ENCODE data around the gene CACTIN. TPM values are rescaled to one million over a fixed set of nuclear protein-coding genes. Genes with fewer than 3 reads are reported as not detected.

Gene CACTIN
- total and polyA plus RNA-seq, 2 of the 8 experiments (the other 6 are each of a cell fraction or from before 2014, with no cell fraction given), result 25.8 to 29.9 TPM

DNA sequence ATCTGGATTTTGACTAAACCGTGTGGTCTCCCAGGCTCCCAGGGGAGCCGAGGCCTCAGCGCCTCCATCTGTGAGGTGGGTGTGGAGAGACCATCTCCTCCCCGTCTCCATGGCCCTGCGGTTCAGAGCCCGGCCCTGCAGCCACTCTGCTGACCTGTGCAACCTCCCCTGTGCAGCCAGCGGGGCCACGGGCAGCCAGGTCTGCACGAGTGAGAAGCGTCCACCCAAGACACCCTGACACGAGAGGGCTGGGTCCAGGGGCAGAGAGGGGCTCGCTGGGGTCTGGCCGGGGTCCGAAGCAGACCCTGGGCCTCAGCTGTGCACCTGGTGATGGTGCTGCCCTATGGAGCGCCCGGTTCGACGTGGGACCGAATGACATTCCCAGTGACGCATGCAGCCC lies 10.4 kb upstream of the CACTIN start:
- Histone ChIP-seq H2BK20ac (ENCODE audit: low read length) (no peak overlapping the region), H3K79me2 (ENCODE audit: control insufficient read depth in 1 of 2, insufficient read depth in 2 of 2, low read length in 2 of 2) (no peaks in the 10 kb centered on the region), H4K20me1 (replicated peaks in 1 of 2; ENCODE audit: control insufficient read depth in 1 of 2, insufficient read depth in 2 of 2, low read length in 2 of 2) (no peaks in the 10 kb centered on the region), H3K79me1 (ENCODE audit: low read depth, low read length) (no peaks in the 10 kb centered on the region), H3K4me1 (replicated peaks in 1 of 4; ENCODE audit: control insufficient read depth in 3 of 4, insufficient read depth in 4 of 4, low read length in 3 of 4) (no peaks in the 10 kb centered on the region), H3K14ac (ENCODE audit: insufficient read length) (no peak overlapping the region), H3K4me2 (ENCODE audit: insufficient read depth in 1 of 2, low read depth in 2 of 2, low read length in 2 of 2) (no peak overlapping the region), H4K91ac (replicated peaks; ENCODE audit: insufficient read length, low read length) (no peak overlapping the region), H3K9ac (replicated peaks in 1 of 4; ENCODE audit: extremely low read depth in 1 of 4, low read depth in 3 of 4, low read length in 3 of 4) (no peak overlapping the region), H3K4ac (replicated peaks; ENCODE audit: insufficient read length, low read depth, low read length) (no peak overlapping the region), H3K23ac (ENCODE audit: insufficient read length) (no peak overlapping the region), H3K4me3 (ENCODE audit: extremely low read depth in 1 of 4, insufficient read depth in 2 of 4, low read depth in 3 of 4, low read length in 4 of 4) (no peak overlapping the region), H4K8ac (ENCODE audit: extremely low read depth, insufficient read depth, low read length) (no peak overlapping the region), H3K18ac (ENCODE audit: extremely low read depth, low read length) (no peak overlapping the region), H4K5ac (ENCODE audit: insufficient read length, low read depth, low read length) (no peak overlapping the region), H3K9me3 (ENCODE audit: insufficient read depth in 2 of 2, low read depth in 1 of 2, low read length in 1 of 2) (no peaks in the 10 kb centered on the region), H2BK12ac (ENCODE audit: low read depth, low read length) (no peak overlapping the region), H3K27me3 (replicated peaks in 1 of 4; ENCODE audit: control insufficient read depth in 3 of 4, extremely low read depth in 1 of 4, insufficient read depth in 3 of 4, low read length in 3 of 4) (no peaks in the 10 kb centered on the region), H2BK15ac (ENCODE audit: low read length) (no peak overlapping the region), H2BK5ac (ENCODE audit: low read depth, low read length) (no peak overlapping the region), H3K27ac (ENCODE audit: low read depth, low read length) (no peak overlapping the region), H3K36me3 (ENCODE audit: control insufficient read depth in 2 of 4, insufficient read depth in 4 of 4, low read length in 3 of 4) (peaks cover 0 to 32% (median 5%) of the 10 kb centered on the region in 4 experiments; a peak in 4 of 8 replicates), H2AFZ (ENCODE audit: low read length) (no peak overlapping the region), H3K56ac (replicated peaks; ENCODE audit: insufficient read length, low read depth, low read length) (no peak overlapping the region), H2AK5ac (ENCODE audit: low read depth, low read length) (no peak overlapping the region), H2BK120ac (replicated peaks; ENCODE audit: low read depth, low read length) (no peak overlapping the region), H3K23me2 (ENCODE audit: low read depth, low read length) (no peaks in the 10 kb centered on the region)
- 85% methylated on average over 20 of the region's 20 CpGs; no CpG with 5 or more reads in 1 of the 2 experiments for WGBS, 2 experiments (ENCODE audit: extremely low coverage in 1 of 2, insufficient coverage in 1 of 2, insufficient read length in 1 of 2, insufficient replicate concordance in 2 of 2, low coverage in 1 of 2, low lambda C conversion rate in 2 of 2, missing lambda C conversion rate in 1 of 2)
- DNase-seq (ENCODE audit: low read depth in 1 of 2, low spot score in 2 of 2), result no peak
- CTCF ChIA-PET (ENCODE audit: partially characterized antibody), result interaction anchor here (1.4 to 1.8 kb wide), 2 partner anchors 11 to 61 kb away, joined by 3 to 5 read pairs; no protein-coding TSS in a partner anchor
- no peak for FAIRE-seq
- POLR2A ChIA-PET (ENCODE audit: partially characterized antibody), result interaction anchor here (0.8 to 1.3 kb wide), 3 partner anchors 14 to 17 kb away, joined by 3 read pairs; no protein-coding TSS in a partner anchor
- no peak for TF ChIP-seq ZNF274 (IDR thresholded peaks at IDR 0.05; ENCODE audit: borderline replicate concordance, extremely low read depth, low read length)
- TF ChIP-seq CTBP2 (IDR thresholded peaks at IDR 0.05; ENCODE audit: borderline replicate concordance, insufficient read depth, insufficient read length, low read length), result no peak
- no peak for TF ChIP-seq GABPA (IDR thresholded peaks at IDR 0.05; ENCODE audit: borderline replicate concordance, insufficient read depth, low read length)
- TF ChIP-seq CBX8 (IDR thresholded peaks at IDR 0.05; ENCODE audit: borderline replicate concordance, low read depth, low read length), result no peak
- TF ChIP-seq CBX5 (IDR thresholded peaks at IDR 0.05; ENCODE audit: low read depth, low read length), result no peak
- TF ChIP-seq KDM5A (IDR thresholded peaks at IDR 0.05; ENCODE audit: low read length), result no peak
- no peak for TF ChIP-seq CHD1 (IDR thresholded peaks at IDR 0.05; ENCODE audit: low read depth, low read length)
- no peak for TF ChIP-seq EGR1 (IDR thresholded peaks at IDR 0.05; ENCODE audit: borderline replicate concordance, low read depth, low read length)
- no peak for TF ChIP-seq SP2 (IDR thresholded peaks at IDR 0.05; ENCODE audit: low read length)
- TF ChIP-seq TCF12 (IDR thresholded peaks at IDR 0.05; ENCODE audit: low read depth, low read length), result no peak
- TF ChIP-seq POLR2AphosphoS5 (IDR thresholded peaks at IDR 0.05; ENCODE audit: low read depth, low read length), result no peak
- TF ChIP-seq JUN (IDR thresholded peaks at IDR 0.05; ENCODE audit: low read depth, low read length), result no peak
- TF ChIP-seq SIX5 (IDR thresholded peaks at IDR 0.05; ENCODE audit: low read depth, low read length), result no peak
- no peak for TF ChIP-seq SRF (IDR thresholded peaks at IDR 0.05; ENCODE audit: low read depth, low read length)
- TF ChIP-seq PHF8 (conservative IDR thresholded peaks at IDR 0.05; ENCODE audit: low read depth, low read length), result no peak
- no peak for TF ChIP-seq FOSL1 (IDR thresholded peaks at IDR 0.05; ENCODE audit: insufficient read depth, low read depth, low read length)
